ENCODE measurements around the gene DUOXA1. TPM values are rescaled to one million over a fixed set of nuclear protein-coding genes. Genes with fewer than 3 reads are reported as not detected.

The DUOXA1 gene
- polyA plus RNA-seq, 1 of the 3 experiments (the other 2 are of a cell fraction) = 0.02 TPM

- TF ChIP-seq CTCF (IDR thresholded peaks at IDR 0.05) (no peak), USF2 (IDR thresholded peaks at IDR 0.05; ENCODE audit: borderline replicate concordance, low read depth, low read length) (no peak)
Measured at GRCh38 chr15:45095661-45096060, 34.0 kb downstream of the DUOXA1 start (continued).

DNA sequence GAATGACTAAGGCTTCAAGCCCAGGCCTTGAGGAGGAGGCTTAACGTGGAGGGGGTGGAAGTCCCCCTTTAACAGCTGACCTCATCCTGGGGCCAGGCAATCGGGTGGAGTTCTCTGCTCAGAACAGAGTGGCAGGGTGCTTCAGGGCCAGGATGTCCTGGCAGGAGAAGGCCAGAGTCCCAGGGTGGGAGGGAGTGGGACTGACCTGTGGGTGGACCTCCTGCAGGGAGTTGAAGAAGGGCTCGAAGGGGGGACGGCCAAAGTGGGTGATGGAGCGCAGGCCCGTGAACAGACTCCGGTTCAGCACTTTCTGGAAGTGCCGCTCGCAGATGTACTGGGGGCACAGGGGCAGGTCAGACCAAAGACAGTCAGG is 35.3 kb downstream of the DUOXA1 start:
- Histone ChIP-seq H3K4me1 (ENCODE audit: control insufficient read depth in 1 of 2, insufficient read depth in 2 of 2, low read depth in 1 of 2, low read length in 1 of 2) (no peaks in the 10 kb centered on the region), H3F3A (replicated peaks; ENCODE audit: insufficient read depth) (no peaks in the 10 kb centered on the region), H2AFZ (ENCODE audit: low read depth) (no peak overlapping the region), H4K20me1 (ENCODE audit: insufficient read depth) (no peaks in the 10 kb centered on the region), H3K9ac (no peak overlapping the region), H3K4me2 (no peak overlapping the region), H3K36me3 (replicated peaks in 1 of 2; ENCODE audit: control insufficient read depth in 1 of 2, insufficient read depth in 2 of 2, low read length in 1 of 2) (no peaks in the 10 kb centered on the region), H3K27ac (ENCODE audit: low read depth in 2 of 2, low read length in 1 of 2) (no peak overlapping the region), H3K4me3 (ENCODE audit: low read depth in 2 of 2, low read length in 1 of 2) (no peak overlapping the region), H3K79me2 (ENCODE audit: insufficient read depth) (no peaks in the 10 kb centered on the region), H3K9me3 (no peaks in the 10 kb centered on the region), H3K9me2 (no peaks in the 10 kb centered on the region), H3K27me3 (ENCODE audit: insufficient read depth) (0 out of 2 replicates have a peak, but pooled peaks cover 12% of the 10 kb centered on the region)
- ChIA-PET POLR2A (no interaction called here), CTCF (interaction anchor here (1.3 to 1.5 kb wide), 2 partner anchors 10 to 18 kb away, joined by 4 read pairs; no protein-coding TSS in a partner anchor)
- 30% methylated on average over 2 of the region's 9 CpGs for WGBS (ENCODE audit: low lambda C conversion rate)
- TF ChIP-seq RXRA (IDR thresholded peaks at IDR 0.05; ENCODE audit: borderline replicate concordance, low read depth) (no peak), ELF1 (IDR thresholded peaks at IDR 0.05) (no peak), TEAD4 (IDR thresholded peaks at IDR 0.05; ENCODE audit: borderline replicate concordance, insufficient read depth) (no peak), IRF3 (IDR thresholded peaks at IDR 0.05; ENCODE audit: low read depth, low read length) (no peak), NRF1 (IDR thresholded peaks at IDR 0.05; ENCODE audit: low read depth, low read length) (no peak), MXI1 (IDR thresholded peaks at IDR 0.05; ENCODE audit: low read depth, low read length) (no peak)
- no peak for DNase-seq

DNA sequence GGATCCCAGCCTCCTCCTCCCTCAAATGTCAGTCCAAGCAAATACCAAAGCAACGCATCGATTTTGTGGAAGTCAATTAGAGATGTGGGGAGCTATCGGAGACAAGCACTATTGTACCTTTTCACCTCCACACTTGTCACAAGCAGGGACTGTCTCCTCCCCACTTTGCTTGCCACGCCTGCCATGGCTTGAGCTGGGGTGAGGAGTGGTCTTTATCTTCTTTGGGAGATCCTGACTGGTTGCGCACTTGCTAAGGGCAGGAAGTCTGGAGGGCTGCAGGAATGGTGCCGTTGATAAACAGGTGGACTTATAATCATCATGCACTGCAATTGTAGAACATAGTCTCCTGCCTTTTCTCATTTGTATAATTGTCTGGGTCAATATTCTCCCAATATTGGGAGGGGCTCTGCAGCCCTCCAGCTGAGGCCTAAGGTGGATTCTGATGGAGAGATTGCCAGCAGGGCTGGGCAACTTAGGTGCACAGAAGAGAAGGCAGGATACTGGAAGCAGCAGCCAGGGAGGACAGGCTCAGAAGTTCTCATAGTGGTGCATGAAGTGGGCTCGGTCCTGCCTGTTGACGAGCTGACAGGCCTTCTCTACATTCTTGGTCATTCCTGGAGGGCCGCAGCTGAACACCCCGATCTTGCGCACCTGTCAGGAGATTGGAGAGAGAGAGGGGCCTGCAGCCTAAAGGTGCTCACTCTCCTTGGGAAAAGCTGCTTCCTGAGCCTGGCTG is 35.9 kb downstream of the DUOXA1 start:
- ChIA-PET POLR2A (no interaction called here), CTCF (interaction anchor here (1.3 to 1.9 kb wide), 2 partner anchors 19 to 24 kb away, joined by 4 to 8 read pairs; no protein-coding TSS in a partner anchor)
- H3K27ac ChIP-seq (ENCODE audit: low read depth in 2 of 2, low read length in 1 of 2) = no peak overlapping the region
- no peaks in the 10 kb centered on the region for H3K36me3 ChIP-seq (replicated peaks in 1 of 2; ENCODE audit: control insufficient read depth in 1 of 2, insufficient read depth in 2 of 2, low read length in 1 of 2)
- H3K4me2 ChIP-seq = no peak overlapping the region
- H3K9ac ChIP-seq = no peak overlapping the region
- H3K9me3 ChIP-seq = no peaks in the 10 kb centered on the region
- H3K4me3 ChIP-seq (ENCODE audit: low read depth in 2 of 2, low read length in 1 of 2) = no peak overlapping the region
- H3F3A ChIP-seq (replicated peaks; ENCODE audit: insufficient read depth) = no peaks in the 10 kb centered on the region
- H2AFZ ChIP-seq (ENCODE audit: low read depth) = no peak overlapping the region
- no peak for DNase-seq
- 58% methylated on average over 8 of the region's 11 CpGs for whole genome bisulfite sequencing (ENCODE audit: low lambda C conversion rate)
- no peaks in the 10 kb centered on the region for H3K9me2 ChIP-seq
- H3K27me3 ChIP-seq (ENCODE audit: insufficient read depth) = 0 out of 2 replicates have a peak, but pooled peaks cover 13% of the 10 kb centered on the region
- H3K4me1 ChIP-seq (ENCODE audit: control insufficient read depth in 1 of 2, insufficient read depth in 2 of 2, low read depth in 1 of 2, low read length in 1 of 2) = no peaks in the 10 kb centered on the region
- H4K20me1 ChIP-seq (ENCODE audit: insufficient read depth) = no peaks in the 10 kb centered on the region
- H3K79me2 ChIP-seq (ENCODE audit: insufficient read depth) = no peaks in the 10 kb centered on the region
- no peak for TF ChIP-seq YY1 (IDR thresholded peaks at IDR 0.05; ENCODE audit: low read depth)
